Stimulated activated CD4-positive, alpha-beta T cell treated with anti-CD3 and anti-CD28 coated beads, Interleukin-12 subunit alpha, Interleukin-12 subunit beta, amount 100 ng/mL, for 48 hours (primary cell): ENCODE measurements around the gene DNAI7.

Source experiments
- DNase-seq, 3 donors: peaks; one replicate each; pipeline ENCODE4 v3.0.0-alpha.2; 2020; ENCODE audit warnings: low read depth in 2 of 3, low spot score in 1 of 3

The DNAI7 gene

GRCh38 chr12:25195056-25195971 is at the start of gene DNAI7, which contains the start of gene ETFRF1:
Gene DNAI7, minus strand, starts transcription at chr12:25195160. Its CDS starts 82 bp downstream, at chr12:25195078.
Gene ETFRF1, plus strand, starts transcription at chr12:25195237. Its CDS starts 8,720 bp downstream, at chr12:25203957.
- peak; percentile 87 to 97 (median 91) for DNase-seq

- no peak for DNase-seq
These were observed 48.7 kb upstream of the DNAI7 start for GRCh38 chr12:25243680-25243990.

GRCh38 chr12:25242981-25243679 is 48.2 kb upstream of the DNAI7 start:
- DNase-seq = no peak

- no peak for DNase-seq
These were observed 46.4 kb upstream of the DNAI7 start for GRCh38 chr12:25241167-25242020.

- DNase-seq = no peak
These were observed 41.7 kb upstream of the DNAI7 start for GRCh38 chr12:25236626-25237025.

- DNase-seq = no peak
These were observed 41.2 kb upstream of the DNAI7 start for GRCh38 chr12:25236190-25236589.

- no peak for DNase-seq
These were observed 18.4 kb upstream of the DNAI7 start for GRCh38 chr12:25213338-25213737.

- DNase-seq = no peak
These were observed 13.6 kb upstream of the DNAI7 start for GRCh38 chr12:25208554-25208953.

- no peak for DNase-seq
These were observed 12.9 kb upstream of the DNAI7 start for GRCh38 chr12:25207846-25208245.

- DNase-seq = no peak
These were observed 12.5 kb upstream of the DNAI7 start for GRCh38 chr12:25207411-25207810.

- DNase-seq = no peak
These were observed 7.2 kb upstream of the DNAI7 start for GRCh38 chr12:25202137-25202536.

GRCh38 chr12:25200703-25201102 is 5.7 kb upstream of the DNAI7 start:
- DNase-seq = no peak

GRCh38 chr12:25197608-25198007 is 2.6 kb upstream of the DNAI7 start:
- no peak for DNase-seq

- no peak for DNase-seq
These were observed 271 bp downstream of the DNAI7 start for GRCh38 chr12:25194722-25195055.

GRCh38 chr12:25194214-25194613 is 746 bp downstream of the DNAI7 start:
- DNase-seq = no peak

- no peak for DNase-seq
These were observed 4.2 kb downstream of the DNAI7 start for GRCh38 chr12:25190793-25191192.

GRCh38 chr12:25189656-25190055 is 5.3 kb downstream of the DNAI7 start:
- DNase-seq = no peak

GRCh38 chr12:25187781-25188180 is 7.2 kb downstream of the DNAI7 start:
- DNase-seq = no peak

GRCh38 chr12:25186788-25187402 is 8.1 kb downstream of the DNAI7 start:
- DNase-seq = no peak

GRCh38 chr12:25186038-25186787 is 8.7 kb downstream of the DNAI7 start:
- no peak for DNase-seq
